Liver (tissue), 9 donors: ENCODE results near the gene EGFR. TPM values are rescaled to one million over a fixed set of nuclear protein-coding genes. Genes with fewer than 3 reads are reported as not detected.

Experiments used
- DNase-seq: peaks from one replicate; pipeline ENCODE4 v3.0.0-alpha.2; 2017; ENCODE audit warnings: low spot score
- H3K27ac ChIP-seq, 2 donors: one replicate each; pipeline ENCODE4 v1.7.0; 2013; ENCODE audit warnings: inconsistent platforms in 2 of 2, low read length in 2 of 2, control low read depth in 1 of 2, low read depth in 1 of 2, mild to moderate bottlenecking in 1 of 2
- H3K27me3 ChIP-seq, 4 donors: one replicate each; pipeline versions ENCODE4 v1.6.1 to v1.7.0; 2013; ENCODE audit warnings: low read length in 3 of 4, inconsistent platforms in 1 of 4, mild to moderate bottlenecking in 1 of 4, moderate library complexity in 1 of 4; ENCODE audit not compliant: control insufficient read depth in 4 of 4, insufficient read depth in 4 of 4
- H3K36me3 ChIP-seq, 4 donors: one replicate each; pipeline versions ENCODE4 v1.6.1 to v1.7.0; 2013; ENCODE audit warnings: low read length in 3 of 4, mild to moderate bottlenecking in 3 of 4, low read depth in 1 of 4, moderate library complexity in 1 of 4; ENCODE audit not compliant: control insufficient read depth in 4 of 4, insufficient read depth in 3 of 4
- H3K4me1 ChIP-seq, 4 donors: one replicate each; pipeline versions ENCODE4 v1.6.1 to v1.7.0; 2013; ENCODE audit warnings: low read length in 3 of 4, mild to moderate bottlenecking in 3 of 4, moderate library complexity in 1 of 4; ENCODE audit not compliant: control insufficient read depth in 4 of 4, insufficient read depth in 4 of 4
- H3K4me3 ChIP-seq, 3 donors: one replicate each; pipeline versions ENCODE4 v1.6.1 to v1.7.0; 2013; ENCODE audit warnings: low read length in 3 of 3, control low read depth in 1 of 3, low read depth in 1 of 3, mild to moderate bottlenecking in 1 of 3
- H3K9ac ChIP-seq, 2 donors: one replicate each; pipeline ENCODE4 v1.7.0; 2013; ENCODE audit warnings: low read length in 2 of 2, mild to moderate bottlenecking in 2 of 2, moderate library complexity in 2 of 2, control low read depth in 1 of 2, low read depth in 1 of 2
- H3K9me3 ChIP-seq, 4 donors: one replicate each; pipeline versions ENCODE4 v1.6.1 to v1.7.0; 2013; ENCODE audit warnings: low read length in 3 of 4; ENCODE audit not compliant: control insufficient read depth in 4 of 4
- ATF3 ChIP-seq: IDR thresholded peaks from 2 replicates; pipeline ENCODE4 v1.6.1; 2016; ENCODE audit warnings: antibody characterized with exemption
- EGR1 ChIP-seq, 2 donors: IDR thresholded peaks; 2 replicates each; pipeline ENCODE4 v1.6.1; 2016 to 2018; ENCODE audit warnings: antibody characterized with exemption in 2 of 2, low read depth in 2 of 2
- FOXA1 ChIP-seq: IDR thresholded peaks from 2 replicates; pipeline ENCODE4 v1.6.1; 2016; ENCODE audit warnings: antibody characterized with exemption
- FOXA2 ChIP-seq: IDR thresholded peaks from 2 replicates; pipeline ENCODE4 v1.6.1; 2016; ENCODE audit warnings: antibody characterized with exemption
- GABPA ChIP-seq, 2 donors: IDR thresholded peaks in 1 of 2; conservative IDR thresholded peaks in 1 of 2; 2 replicates each; pipeline ENCODE4 v1.6.1; 2016; ENCODE audit warnings: antibody characterized with exemption in 2 of 2, mild to moderate bottlenecking in 1 of 2, moderate library complexity in 1 of 2
- HNF4A ChIP-seq, 2 donors: conservative IDR thresholded peaks; 2 replicates each; pipeline ENCODE4 v1.6.1; 2016; ENCODE audit warnings: antibody characterized with exemption in 2 of 2, mild to moderate bottlenecking in 2 of 2
- HNF4G ChIP-seq: IDR thresholded peaks from 2 replicates; pipeline ENCODE4 v1.6.1; 2016; ENCODE audit warnings: antibody characterized with exemption
- JUND ChIP-seq, 2 donors: IDR thresholded peaks; 2 replicates each; pipeline ENCODE4 v1.6.1; 2016; ENCODE audit warnings: antibody characterized with exemption in 2 of 2
- NR2F2 ChIP-seq: IDR thresholded peaks from 2 replicates; pipeline ENCODE4 v1.6.1; 2016; ENCODE audit warnings: antibody characterized with exemption
- RAD21 ChIP-seq, 2 donors: IDR thresholded peaks; 2 replicates each; pipeline ENCODE4 v1.6.1; 2016; ENCODE audit warnings: antibody characterized with exemption in 2 of 2, mild to moderate bottlenecking in 2 of 2
- RXRA ChIP-seq, 2 donors: IDR thresholded peaks; 2 replicates each; pipeline ENCODE4 v1.6.1; 2017 to 2018; ENCODE audit warnings: antibody characterized with exemption in 2 of 2, mild to moderate bottlenecking in 1 of 2
- SP1 ChIP-seq: IDR thresholded peaks from 2 replicates; pipeline ENCODE4 v1.6.1; 2018; ENCODE audit warnings: antibody characterized with exemption, mild to moderate bottlenecking
- TAF1 ChIP-seq: conservative IDR thresholded peaks from 2 replicates; pipeline ENCODE4 v1.6.1; 2016; ENCODE audit warnings: antibody characterized with exemption, mild to moderate bottlenecking
- YY1 ChIP-seq: IDR thresholded peaks from 2 replicates; pipeline ENCODE4 v1.6.1; 2016; ENCODE audit warnings: antibody characterized with exemption, mild to moderate bottlenecking
- WGBS: extraction: QIAGEN DNeasy Blood & Tissue Kit; methylation state at CpG from one replicate; pipeline ENCODE4 v1.1.7; 2013; 5-methylcytosine and 5-hydroxymethylcytosine counted together
- polyA plus RNA-seq, 2 donors: library from polyadenylated mRNA; stranded (reverse) in 1 of 2; unstranded in 1 of 2; fragments of 200-250 nt in 1 of 2; fragments of >200 nt in 1 of 2; fragmentation: Nextera tagmentation in 1 of 2; extraction: Ambion mirVana in 1 of 2; gene quantifications; one replicate each; pipeline versions ENCODE4 v1.2.1 to v1.2.3, GENCODE V29; 2013 to 2015
- total RNA-seq, 2 donors: library from RNA; depleted of rRNA; stranded (reverse); fragments of >200 nt; gene quantifications; one replicate each; pipeline ENCODE4 v1.2.3, GENCODE V29; 2014
- TF ChIP-seq, protein P1 (sequence below): IDR thresholded peaks from 2 replicates; pipeline ENCODE4 v1.6.1; 2016; ENCODE audit warnings: antibody characterized with exemption, mild to moderate bottlenecking
- TF ChIP-seq, protein P2 (sequence below): IDR thresholded peaks from 2 replicates; pipeline ENCODE4 v1.6.1; 2016; ENCODE audit warnings: antibody characterized with exemption
- TF ChIP-seq, protein P3 (sequence below): fragments of 150-350 bp; IDR thresholded peaks from 2 replicates; pipeline ENCODE4 v1.5.1; 2017; ENCODE audit warnings: improper control_type of control experiment, low read depth, low read length; ENCODE audit not compliant: missing input control
- donor health status: healthy.
- donor health status: healthy.
- donor health status: healthy.
- donor health status: healthy.
- donor health status: healthy.

Gene EGFR
- total and polyA plus RNA-seq, 4 donors = 22.6 to 37.0 (median 27.7) TPM

GRCh38 chr7:54991341-54991740 is 27.5 kb upstream of the EGFR start (continued):
- TF ChIP-seq HNF4A (conservative IDR thresholded peaks at IDR 0.05) = no peak

- TF ChIP-seq EGR1 (IDR thresholded peaks at IDR 0.05; ENCODE audit: low read depth in 2 of 2) = no peak
- TF ChIP-seq RXRA (IDR thresholded peaks at IDR 0.05) = peak; percentile 88 to 91
- TF ChIP-seq, protein P1, sequence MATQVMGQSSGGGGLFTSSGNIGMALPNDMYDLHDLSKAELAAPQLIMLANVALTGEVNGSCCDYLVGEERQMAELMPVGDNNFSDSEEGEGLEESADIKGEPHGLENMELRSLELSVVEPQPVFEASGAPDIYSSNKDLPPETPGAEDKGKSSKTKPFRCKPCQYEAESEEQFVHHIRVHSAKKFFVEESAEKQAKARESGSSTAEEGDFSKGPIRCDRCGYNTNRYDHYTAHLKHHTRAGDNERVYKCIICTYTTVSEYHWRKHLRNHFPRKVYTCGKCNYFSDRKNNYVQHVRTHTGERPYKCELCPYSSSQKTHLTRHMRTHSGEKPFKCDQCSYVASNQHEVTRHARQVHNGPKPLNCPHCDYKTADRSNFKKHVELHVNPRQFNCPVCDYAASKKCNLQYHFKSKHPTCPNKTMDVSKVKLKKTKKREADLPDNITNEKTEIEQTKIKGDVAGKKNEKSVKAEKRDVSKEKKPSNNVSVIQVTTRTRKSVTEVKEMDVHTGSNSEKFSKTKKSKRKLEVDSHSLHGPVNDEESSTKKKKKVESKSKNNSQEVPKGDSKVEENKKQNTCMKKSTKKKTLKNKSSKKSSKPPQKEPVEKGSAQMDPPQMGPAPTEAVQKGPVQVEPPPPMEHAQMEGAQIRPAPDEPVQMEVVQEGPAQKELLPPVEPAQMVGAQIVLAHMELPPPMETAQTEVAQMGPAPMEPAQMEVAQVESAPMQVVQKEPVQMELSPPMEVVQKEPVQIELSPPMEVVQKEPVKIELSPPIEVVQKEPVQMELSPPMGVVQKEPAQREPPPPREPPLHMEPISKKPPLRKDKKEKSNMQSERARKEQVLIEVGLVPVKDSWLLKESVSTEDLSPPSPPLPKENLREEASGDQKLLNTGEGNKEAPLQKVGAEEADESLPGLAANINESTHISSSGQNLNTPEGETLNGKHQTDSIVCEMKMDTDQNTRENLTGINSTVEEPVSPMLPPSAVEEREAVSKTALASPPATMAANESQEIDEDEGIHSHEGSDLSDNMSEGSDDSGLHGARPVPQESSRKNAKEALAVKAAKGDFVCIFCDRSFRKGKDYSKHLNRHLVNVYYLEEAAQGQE = peak; percentile 23
- no peak for TF ChIP-seq HNF4G
- peak; percentile 65 for TF ChIP-seq FOXA2
- TF ChIP-seq GABPA (IDR thresholded peaks at IDR 0.05 in 1 of 2, conservative IDR thresholded peaks at IDR 0.05 in 1 of 2) = no peak
- TF ChIP-seq RAD21 (IDR thresholded peaks at IDR 0.05) = peak; percentile 50 to 66
- TF ChIP-seq, protein P2, sequence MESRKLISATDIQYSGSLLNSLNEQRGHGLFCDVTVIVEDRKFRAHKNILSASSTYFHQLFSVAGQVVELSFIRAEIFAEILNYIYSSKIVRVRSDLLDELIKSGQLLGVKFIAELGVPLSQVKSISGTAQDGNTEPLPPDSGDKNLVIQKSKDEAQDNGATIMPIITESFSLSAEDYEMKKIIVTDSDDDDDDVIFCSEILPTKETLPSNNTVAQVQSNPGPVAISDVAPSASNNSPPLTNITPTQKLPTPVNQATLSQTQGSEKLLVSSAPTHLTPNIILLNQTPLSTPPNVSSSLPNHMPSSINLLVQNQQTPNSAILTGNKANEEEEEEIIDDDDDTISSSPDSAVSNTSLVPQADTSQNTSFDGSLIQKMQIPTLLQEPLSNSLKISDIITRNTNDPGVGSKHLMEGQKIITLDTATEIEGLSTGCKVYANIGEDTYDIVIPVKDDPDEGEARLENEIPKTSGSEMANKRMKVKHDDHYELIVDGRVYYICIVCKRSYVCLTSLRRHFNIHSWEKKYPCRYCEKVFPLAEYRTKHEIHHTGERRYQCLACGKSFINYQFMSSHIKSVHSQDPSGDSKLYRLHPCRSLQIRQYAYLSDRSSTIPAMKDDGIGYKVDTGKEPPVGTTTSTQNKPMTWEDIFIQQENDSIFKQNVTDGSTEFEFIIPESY = peak; percentile 42
- TF ChIP-seq YY1 = peak; percentile 55
- TF ChIP-seq ATF3 = peak; percentile 15
- TF ChIP-seq SP1 = peak; percentile 69
- peak; percentile 84 to 93 for TF ChIP-seq HNF4A (conservative IDR thresholded peaks at IDR 0.05)
- no peak for TF ChIP-seq FOXA1
- TF ChIP-seq NR2F2 = peak; percentile 87
- TF ChIP-seq JUND (IDR thresholded peaks at IDR 0.05) = peak; percentile 30 to 40
- TF ChIP-seq TAF1 = no peak
- WGBS = 53% methylated on average over 4 of the region's 4 CpGs
- no peak overlapping the region for H3K9ac ChIP-seq
- peak overlapping the region in 1 of 2 donors; percentile 51 for H3K27ac ChIP-seq
- DNase-seq = no peak
- no peak overlapping the region for H3K4me3 ChIP-seq
- no peaks in the 10 kb centered on the region for H3K27me3 ChIP-seq
- no peaks in the 10 kb centered on the region for H3K36me3 ChIP-seq
- no peaks in the 10 kb centered on the region for H3K9me3 ChIP-seq
- H3K4me1 ChIP-seq = peaks cover 4 to 28% (median 23%) of the 10 kb centered on the region in 4 donors
These were observed 25.8 kb upstream of the EGFR start for GRCh38 chr7:54992871-54993475.

- H3K9ac ChIP-seq = no peak overlapping the region
- peaks cover 4 to 22% (median 18%) of the 10 kb centered on the region in 4 donors for H3K4me1 ChIP-seq
- no peak overlapping the region for H3K4me3 ChIP-seq
- 96% methylated on average over 5 of the region's 5 CpGs for WGBS
- H3K36me3 ChIP-seq = no peaks in the 10 kb centered on the region
- no peak overlapping the region for H3K27ac ChIP-seq
- no peaks in the 10 kb centered on the region for H3K27me3 ChIP-seq
- DNase-seq = no peak
- no peaks in the 10 kb centered on the region for H3K9me3 ChIP-seq
- TF ChIP-seq, protein P3, sequence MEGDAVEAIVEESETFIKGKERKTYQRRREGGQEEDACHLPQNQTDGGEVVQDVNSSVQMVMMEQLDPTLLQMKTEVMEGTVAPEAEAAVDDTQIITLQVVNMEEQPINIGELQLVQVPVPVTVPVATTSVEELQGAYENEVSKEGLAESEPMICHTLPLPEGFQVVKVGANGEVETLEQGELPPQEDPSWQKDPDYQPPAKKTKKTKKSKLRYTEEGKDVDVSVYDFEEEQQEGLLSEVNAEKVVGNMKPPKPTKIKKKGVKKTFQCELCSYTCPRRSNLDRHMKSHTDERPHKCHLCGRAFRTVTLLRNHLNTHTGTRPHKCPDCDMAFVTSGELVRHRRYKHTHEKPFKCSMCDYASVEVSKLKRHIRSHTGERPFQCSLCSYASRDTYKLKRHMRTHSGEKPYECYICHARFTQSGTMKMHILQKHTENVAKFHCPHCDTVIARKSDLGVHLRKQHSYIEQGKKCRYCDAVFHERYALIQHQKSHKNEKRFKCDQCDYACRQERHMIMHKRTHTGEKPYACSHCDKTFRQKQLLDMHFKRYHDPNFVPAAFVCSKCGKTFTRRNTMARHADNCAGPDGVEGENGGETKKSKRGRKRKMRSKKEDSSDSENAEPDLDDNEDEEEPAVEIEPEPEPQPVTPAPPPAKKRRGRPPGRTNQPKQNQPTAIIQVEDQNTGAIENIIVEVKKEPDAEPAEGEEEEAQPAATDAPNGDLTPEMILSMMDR = no peak
- TF ChIP-seq NR2F2 (no peak), HNF4A (conservative IDR thresholded peaks at IDR 0.05) (no peak)
- TF ChIP-seq, protein P2 = no peak
- TF ChIP-seq, protein P1 = no peak
These were observed 23.7 kb upstream of the EGFR start for GRCh38 chr7:54995166-54995565.
